Measurements from ENCODE around the gene ZNF764.
"Not testable (repeated sequence)": the region's sequence is repeated elsewhere in the genome, so short reads cannot be mapped to it uniquely, and the experiment has no call there.

The ZNF764 gene

DNA sequence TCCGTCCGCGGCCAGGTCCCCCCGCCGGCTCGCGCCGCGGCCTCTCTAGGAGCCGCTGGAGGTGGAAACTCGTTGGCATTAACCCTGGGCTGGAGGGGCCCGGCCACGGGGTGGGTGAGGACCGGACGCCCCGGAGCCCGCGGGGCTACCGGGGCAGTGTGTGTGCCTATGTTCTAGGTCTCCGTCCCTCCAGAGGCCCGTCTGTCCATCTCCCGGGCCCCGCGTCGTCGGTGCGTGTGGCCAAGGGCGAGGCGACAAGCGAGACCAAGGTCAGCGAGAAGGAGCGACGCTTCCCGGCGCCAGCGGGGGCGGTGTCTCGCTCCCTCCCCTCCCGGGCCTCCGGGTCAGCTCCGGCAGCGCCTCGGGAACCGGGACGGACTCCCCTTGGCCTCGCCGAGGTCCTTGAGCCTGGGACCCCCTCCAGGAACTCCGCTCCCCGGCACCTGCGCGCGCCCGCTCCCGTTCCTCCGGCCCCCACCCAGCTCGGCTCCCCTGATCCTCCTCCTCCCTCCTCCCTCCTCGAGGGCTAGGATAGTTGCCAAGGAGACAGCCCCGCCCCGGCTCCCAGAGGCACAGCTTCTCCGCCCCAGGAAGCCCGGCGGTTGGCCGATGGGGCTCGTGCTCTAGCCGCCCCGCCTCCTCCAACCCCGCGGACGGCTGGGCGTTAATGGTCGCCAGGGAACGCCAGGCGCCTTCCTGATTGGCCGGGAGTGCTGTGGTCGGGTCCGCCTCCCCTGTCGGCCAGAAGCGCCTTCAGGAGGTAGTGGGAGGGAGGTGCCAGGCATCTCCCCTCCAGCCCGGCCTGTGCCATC, 31.1 kb downstream of the ZNF764 start:
- peaks cover 7% of the 10 kb centered on the region; the same call in 1 of the 2 replicates for H3K36me3 ChIP-seq (ENCODE audit: control insufficient read depth, insufficient read depth, low read length)
- peak; percentile 91 for DNase-seq (ENCODE audit: low read depth, low spot score)
- H3K27me3 ChIP-seq (ENCODE audit: control insufficient read depth, insufficient read depth, low read length) = no peaks in the 10 kb centered on the region
- H3K4me3 ChIP-seq (ENCODE audit: low read length) = peak overlapping the region; percentile 89; the same call in 1 of the 2 replicates
- no peaks in the 10 kb centered on the region for H3K9me3 ChIP-seq (ENCODE audit: control insufficient read depth, insufficient read depth, low read length)
- no CpG with 5 or more reads among the region's 79 CpGs for WGBS (ENCODE audit: insufficient coverage, insufficient read length)
- no peak overlapping the region for H3K27ac ChIP-seq (ENCODE audit: low read length)
- H3K4me1 ChIP-seq (ENCODE audit: control insufficient read depth, insufficient read depth, low read length) = no peaks in the 10 kb centered on the region

DNA sequence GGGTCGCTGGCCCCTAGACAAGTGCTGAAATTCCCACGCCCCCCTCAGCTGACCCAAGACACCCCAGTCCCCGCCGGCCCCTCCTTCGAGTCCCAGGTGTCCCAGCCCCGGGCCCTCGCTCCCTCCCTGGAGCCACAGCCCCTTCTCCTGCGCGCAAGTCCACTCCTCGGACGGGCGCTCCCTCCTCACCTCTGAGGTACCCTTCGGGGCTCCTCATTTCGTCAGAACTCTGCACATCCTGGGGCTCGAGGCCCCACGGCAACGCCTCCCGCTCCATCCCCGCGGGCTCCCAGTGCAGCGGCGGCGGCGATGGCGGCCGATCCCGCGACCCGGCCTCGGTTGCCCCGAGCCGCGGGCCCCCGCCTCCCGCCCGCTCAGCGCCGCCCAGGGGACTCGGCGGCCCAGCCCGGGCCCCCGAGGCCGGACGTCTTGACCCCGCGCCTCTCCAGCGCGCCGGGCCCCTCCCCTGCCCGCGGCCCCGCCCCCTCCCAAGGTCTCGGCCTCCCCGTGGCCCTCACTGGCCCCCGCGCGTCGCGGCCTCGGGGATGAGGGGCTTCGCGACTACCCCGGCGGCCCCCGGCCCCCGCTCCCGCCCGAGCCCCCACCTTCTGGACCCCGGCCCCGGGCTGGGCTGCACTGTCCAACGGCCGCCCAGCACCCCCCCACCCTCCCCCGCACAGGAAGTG, 31.9 kb downstream of the ZNF764 start, which contains the start of gene ZNF768:
TSS of gene ZNF768 (minus strand) at position 430 of the 686 bp plus-strand sequence. CDS start at position 277, 153 bp downstream.
- WGBS (ENCODE audit: insufficient coverage, insufficient read length) = no CpG with 5 or more reads among the region's 73 CpGs
- DNase-seq (ENCODE audit: low read depth, low spot score) = no peak
- Histone ChIP-seq H3K27ac (ENCODE audit: low read length) (no peak within 1 kb of the TSS), H3K36me3 (ENCODE audit: control insufficient read depth, insufficient read depth, low read length) (peaks cover 7% of the 10 kb centered on the region; the same call in 1 of the 2 replicates), H3K4me1 (ENCODE audit: control insufficient read depth, insufficient read depth, low read length) (no peaks in the 10 kb centered on the region), H3K9me3 (ENCODE audit: control insufficient read depth, insufficient read depth, low read length) (no peaks in the 10 kb centered on the region), H3K4me3 (ENCODE audit: low read length) (peak within 1 kb of the TSS; percentile 89), H3K27me3 (ENCODE audit: control insufficient read depth, insufficient read depth, low read length) (no peaks in the 10 kb centered on the region)

DNA sequence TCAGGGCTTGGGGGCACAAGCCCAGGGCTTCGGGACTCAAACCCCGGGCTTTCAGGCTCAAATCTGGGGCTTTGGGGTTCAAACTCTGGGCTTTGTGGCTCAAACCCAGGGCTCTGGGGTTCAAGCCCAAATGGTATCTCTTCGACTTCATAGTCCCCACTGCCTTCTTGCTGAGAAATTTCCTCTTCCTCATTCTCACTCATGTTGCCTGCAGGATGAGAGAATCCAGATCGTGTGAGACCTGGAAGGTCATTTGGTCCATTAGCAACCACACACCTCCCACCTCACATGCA, 32.4 kb downstream of the ZNF764 start:
- Histone ChIP-seq H3K27me3 (ENCODE audit: control insufficient read depth, insufficient read depth, low read length) (no peaks in the 10 kb centered on the region), H3K4me1 (ENCODE audit: control insufficient read depth, insufficient read depth, low read length) (no peaks in the 10 kb centered on the region), H3K9me3 (ENCODE audit: control insufficient read depth, insufficient read depth, low read length) (no peaks in the 10 kb centered on the region), H3K27ac (ENCODE audit: low read length) (no peak overlapping the region), H3K36me3 (ENCODE audit: control insufficient read depth, insufficient read depth, low read length) (peaks cover 7% of the 10 kb centered on the region; the same call in 1 of the 2 replicates), H3K4me3 (ENCODE audit: low read length) (peak overlapping the region; percentile 89; the same call in 1 of the 2 replicates)
- no peak for DNase-seq (ENCODE audit: low read depth, low spot score)
- no CpG with 5 or more reads among the region's 4 CpGs for WGBS (ENCODE audit: insufficient coverage, insufficient read length)

DNA sequence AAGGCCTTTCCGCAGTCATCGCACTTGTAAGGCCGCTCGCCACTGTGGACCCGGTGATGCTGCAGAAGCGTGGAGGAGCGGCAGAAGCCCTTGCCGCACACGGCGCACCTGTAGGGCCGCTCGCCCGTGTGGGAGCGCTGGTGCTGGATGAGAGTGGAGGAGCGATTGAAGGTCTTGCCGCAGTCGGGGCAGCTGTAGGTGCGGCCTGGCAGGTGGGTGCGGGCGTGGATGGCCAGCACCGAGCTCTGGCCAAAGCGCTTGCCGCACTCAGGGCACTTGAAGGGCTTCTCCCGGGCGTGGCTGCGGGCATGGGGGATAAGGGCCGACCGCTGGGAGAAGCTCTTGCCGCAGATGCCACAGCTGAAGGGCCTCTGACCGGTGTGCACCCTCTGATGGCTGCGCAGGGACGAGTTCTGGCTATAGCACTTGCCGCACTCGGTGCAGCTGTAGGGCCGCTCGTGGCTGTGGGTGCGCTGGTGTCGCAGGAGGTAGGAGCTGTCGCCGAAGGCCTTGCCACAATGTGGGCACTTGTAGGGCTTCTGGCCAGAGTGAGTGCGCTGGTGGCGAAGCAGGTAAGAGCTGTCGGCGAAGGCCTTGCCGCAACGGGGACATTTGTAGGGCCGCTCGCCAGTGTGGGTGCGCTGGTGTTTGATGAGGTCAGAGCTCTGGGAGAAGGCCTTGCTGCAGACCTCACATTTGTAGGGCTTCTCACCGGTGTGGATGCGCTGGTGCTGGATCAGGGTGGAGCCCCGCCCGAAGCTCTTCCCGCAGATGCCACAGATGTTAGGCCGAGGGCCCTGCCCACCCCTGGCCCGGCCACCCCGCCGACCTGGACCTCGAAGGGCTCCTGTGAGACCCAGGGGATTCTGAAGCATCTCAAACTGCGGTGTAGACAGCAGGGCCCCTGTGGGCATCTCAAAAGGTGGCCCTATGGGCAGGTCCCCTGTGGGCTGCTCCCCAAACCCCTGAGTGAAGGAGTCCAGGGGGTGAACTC, 33.3 kb downstream of the ZNF764 start:
- Histone ChIP-seq H3K4me1 (ENCODE audit: control insufficient read depth, insufficient read depth, low read length) (no peaks in the 10 kb centered on the region), H3K27ac (ENCODE audit: low read length) (no peak overlapping the region), H3K4me3 (ENCODE audit: low read length) (no peak overlapping the region), H3K27me3 (ENCODE audit: control insufficient read depth, insufficient read depth, low read length) (no peaks in the 10 kb centered on the region), H3K36me3 (ENCODE audit: control insufficient read depth, insufficient read depth, low read length) (peaks cover 7% of the 10 kb centered on the region; the same call in 1 of the 2 replicates), H3K9me3 (ENCODE audit: control insufficient read depth, insufficient read depth, low read length) (no peaks in the 10 kb centered on the region)
- WGBS (ENCODE audit: insufficient coverage, insufficient read length) = no CpG with 5 or more reads among the region's 60 CpGs
- no peak for DNase-seq (ENCODE audit: low read depth, low spot score)

DNA sequence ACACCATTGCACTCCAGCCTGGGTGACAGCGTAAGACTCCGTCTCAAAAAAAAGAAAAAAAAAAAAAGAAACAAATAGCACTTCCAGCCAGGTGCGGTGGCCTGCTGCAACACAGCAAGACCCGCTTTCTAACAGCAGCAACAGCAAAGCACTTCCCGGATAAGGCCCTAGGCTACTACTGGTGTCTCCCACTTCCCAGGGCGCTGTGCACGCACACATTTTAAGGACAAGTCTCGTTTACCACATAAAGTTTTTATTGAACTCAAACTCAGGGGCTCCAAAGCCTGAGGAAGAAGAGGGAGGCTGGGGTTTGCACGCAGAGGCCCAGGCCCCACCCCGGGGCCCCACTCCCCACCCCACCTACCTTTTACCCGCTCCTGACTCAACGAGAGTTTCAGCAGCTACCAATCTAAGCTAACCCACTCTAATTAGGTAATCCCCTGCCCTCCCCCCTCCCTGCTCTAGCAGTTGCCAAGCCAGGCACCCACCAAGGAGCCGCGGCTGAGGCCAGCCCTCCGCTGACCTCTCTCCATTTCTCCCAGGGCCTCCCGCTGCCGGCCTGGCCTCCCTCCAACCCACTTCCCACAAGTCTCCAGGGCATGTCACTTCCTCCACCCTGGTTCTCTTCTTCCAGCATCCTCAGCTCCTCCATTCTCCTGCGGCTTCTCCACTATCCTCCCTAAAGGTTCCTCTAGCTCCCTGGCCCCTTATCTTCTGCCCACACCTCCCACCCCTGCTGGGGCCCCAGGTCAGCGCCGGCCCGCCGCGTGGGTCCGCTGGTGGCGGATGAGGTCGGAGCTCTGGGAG, 34.2 kb downstream of the ZNF764 start:
- H3K27ac ChIP-seq (ENCODE audit: low read length) = no peak overlapping the region
- H3K9me3 ChIP-seq (ENCODE audit: control insufficient read depth, insufficient read depth, low read length) = no peaks in the 10 kb centered on the region
- H3K4me1 ChIP-seq (ENCODE audit: control insufficient read depth, insufficient read depth, low read length) = no peaks in the 10 kb centered on the region
- H3K27me3 ChIP-seq (ENCODE audit: control insufficient read depth, insufficient read depth, low read length) = no peaks in the 10 kb centered on the region
- H3K36me3 ChIP-seq (ENCODE audit: control insufficient read depth, insufficient read depth, low read length) = peaks cover 7% of the 10 kb centered on the region; the same call in 1 of the 2 replicates
- H3K4me3 ChIP-seq (ENCODE audit: low read length) = no peak overlapping the region
- DNase-seq (ENCODE audit: low read depth, low spot score) = no peak
- no CpG with 5 or more reads among the region's 26 CpGs for WGBS (ENCODE audit: insufficient coverage, insufficient read length)

DNA sequence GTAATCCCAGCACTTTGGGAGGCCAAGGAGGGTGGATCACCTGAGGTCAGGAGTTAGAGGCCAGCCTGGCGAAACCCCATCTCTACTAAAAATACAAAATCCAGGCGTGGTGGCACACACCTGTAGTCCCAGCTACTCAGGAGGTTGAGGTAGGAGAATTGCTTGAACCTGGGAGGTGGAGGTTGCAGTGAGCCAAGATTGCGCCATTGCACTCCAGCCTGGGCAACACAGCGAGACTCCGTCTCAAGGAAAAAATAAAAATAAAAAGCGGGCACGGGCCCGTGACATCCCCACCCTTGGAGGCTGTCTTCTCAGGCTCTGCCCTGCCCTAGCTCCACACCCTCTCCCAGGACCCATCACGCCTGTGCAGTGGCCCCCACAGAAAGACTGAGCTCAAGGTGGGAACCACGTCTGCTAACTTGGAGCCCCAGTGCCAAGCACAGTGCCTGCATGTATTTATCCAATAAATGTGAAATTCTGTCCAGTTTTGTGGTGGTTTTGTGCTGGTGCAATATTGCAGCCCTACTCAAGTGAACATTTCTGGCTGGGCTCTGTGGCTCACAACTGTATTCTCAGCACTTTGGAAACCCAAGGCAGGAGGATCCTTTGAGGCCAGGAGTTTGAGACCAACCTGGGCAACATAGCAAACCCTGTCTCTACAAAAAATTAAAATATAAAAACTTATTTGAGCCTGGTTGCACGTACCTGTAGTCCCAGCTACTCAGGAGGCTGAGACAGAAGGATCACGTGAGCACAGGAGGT, 35.3 kb downstream of the ZNF764 start:
- H3K9me3 ChIP-seq (ENCODE audit: control insufficient read depth, insufficient read depth, low read length); H3K4me1 ChIP-seq (ENCODE audit: control insufficient read depth, insufficient read depth, low read length); H3K36me3 ChIP-seq (ENCODE audit: control insufficient read depth, insufficient read depth, low read length); H3K4me3 ChIP-seq (ENCODE audit: low read length); H3K27ac ChIP-seq (ENCODE audit: low read length); DNase-seq (ENCODE audit: low read depth, low spot score); H3K27me3 ChIP-seq (ENCODE audit: control insufficient read depth, insufficient read depth, low read length): not testable (repeated sequence)
- WGBS (ENCODE audit: insufficient coverage, insufficient read length) = no CpG with 5 or more reads among the region's 12 CpGs

DNA sequence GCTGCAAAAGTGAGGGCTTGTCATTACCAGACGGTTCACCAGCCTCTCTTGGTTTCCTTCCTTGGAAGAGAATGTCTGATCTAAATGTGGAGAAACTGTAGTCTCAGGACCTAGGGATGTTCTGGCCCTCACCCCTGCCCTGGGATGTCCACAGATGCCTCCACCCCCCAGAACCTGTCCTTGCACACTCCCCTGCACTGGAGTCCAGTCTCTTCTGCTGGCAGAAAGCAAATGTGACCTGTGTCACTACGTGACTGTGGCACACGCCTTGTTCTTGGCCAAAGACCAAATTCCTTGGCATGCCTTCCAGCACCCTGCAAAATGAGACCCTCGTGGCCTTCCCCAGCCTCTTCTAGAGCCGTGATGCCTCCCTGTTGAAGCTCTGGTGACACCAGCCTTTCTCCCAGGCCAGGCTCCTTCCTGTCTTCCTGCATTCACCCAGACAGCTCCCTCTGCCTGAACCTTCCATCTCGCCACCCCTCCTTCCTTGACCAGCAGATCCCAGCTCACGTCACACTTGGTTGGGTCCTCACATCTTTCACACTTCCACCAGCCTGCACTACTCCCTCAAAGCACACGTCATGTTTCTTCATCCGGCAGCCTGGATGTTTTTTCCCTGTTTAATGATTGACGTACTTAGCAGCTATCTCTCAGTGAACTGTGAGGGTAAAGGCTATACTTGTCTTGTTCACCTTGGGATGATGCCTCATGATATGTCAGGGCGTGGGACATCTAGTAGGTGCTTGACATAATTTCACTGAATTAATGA, 36.1 kb downstream of the ZNF764 start:
- no peak for DNase-seq (ENCODE audit: low read depth, low spot score)
- WGBS (ENCODE audit: insufficient coverage, insufficient read length) = no CpG with 5 or more reads among the region's 11 CpGs
- H3K4me1 ChIP-seq (ENCODE audit: control insufficient read depth, insufficient read depth, low read length) = no peaks in the 10 kb centered on the region

DNA sequence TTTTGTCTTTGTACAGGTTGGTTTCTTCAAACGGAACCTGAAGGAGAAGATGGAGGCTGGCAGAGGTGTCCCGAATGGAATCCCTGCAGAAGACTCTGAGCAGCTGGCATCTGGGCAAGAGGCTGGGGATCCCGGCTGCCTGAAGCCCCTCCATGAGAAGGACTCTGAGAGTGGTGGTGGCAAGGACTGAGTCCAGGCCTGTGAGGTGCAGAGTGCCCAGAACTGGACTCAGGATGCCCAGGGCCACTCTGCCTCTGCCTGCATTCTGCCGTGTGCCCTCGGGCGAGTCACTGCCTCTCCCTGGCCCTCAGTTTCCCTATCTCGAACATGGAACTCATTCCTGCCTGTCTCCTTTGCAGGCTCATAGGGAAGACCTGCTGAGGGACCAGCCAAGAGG, 36.7 kb downstream of the ZNF764 start:
- no peaks in the 10 kb centered on the region for H3K27me3 ChIP-seq (ENCODE audit: control insufficient read depth, insufficient read depth, low read length)
- H3K36me3 ChIP-seq (ENCODE audit: control insufficient read depth, insufficient read depth, low read length) = peaks cover 7% of the 10 kb centered on the region; the same call in 1 of the 2 replicates
- no peak overlapping the region for H3K27ac ChIP-seq (ENCODE audit: low read length)
- no CpG with 5 or more reads among the region's 7 CpGs for WGBS (ENCODE audit: insufficient coverage, insufficient read length)
- no peaks in the 10 kb centered on the region for H3K4me1 ChIP-seq (ENCODE audit: control insufficient read depth, insufficient read depth, low read length)
- H3K9me3 ChIP-seq (ENCODE audit: control insufficient read depth, insufficient read depth, low read length) = no peaks in the 10 kb centered on the region
- no peak for DNase-seq (ENCODE audit: low read depth, low spot score)
- no peak overlapping the region for H3K4me3 ChIP-seq (ENCODE audit: low read length)

More for the DNA sequence above, 36.1 kb downstream of the ZNF764 start:
- Histone ChIP-seq H3K4me3 (ENCODE audit: low read length) (no peak overlapping the region), H3K27me3 (ENCODE audit: control insufficient read depth, insufficient read depth, low read length) (no peaks in the 10 kb centered on the region), H3K27ac (ENCODE audit: low read length) (no peak overlapping the region), H3K9me3 (ENCODE audit: control insufficient read depth, insufficient read depth, low read length) (no peaks in the 10 kb centered on the region), H3K36me3 (ENCODE audit: control insufficient read depth, insufficient read depth, low read length) (peaks cover 7% of the 10 kb centered on the region; the same call in 1 of the 2 replicates)

Data from iPS DF 6.9 (cell line).